Measurements from ENCODE around the gene LDLR.

Gene LDLR

DNA sequence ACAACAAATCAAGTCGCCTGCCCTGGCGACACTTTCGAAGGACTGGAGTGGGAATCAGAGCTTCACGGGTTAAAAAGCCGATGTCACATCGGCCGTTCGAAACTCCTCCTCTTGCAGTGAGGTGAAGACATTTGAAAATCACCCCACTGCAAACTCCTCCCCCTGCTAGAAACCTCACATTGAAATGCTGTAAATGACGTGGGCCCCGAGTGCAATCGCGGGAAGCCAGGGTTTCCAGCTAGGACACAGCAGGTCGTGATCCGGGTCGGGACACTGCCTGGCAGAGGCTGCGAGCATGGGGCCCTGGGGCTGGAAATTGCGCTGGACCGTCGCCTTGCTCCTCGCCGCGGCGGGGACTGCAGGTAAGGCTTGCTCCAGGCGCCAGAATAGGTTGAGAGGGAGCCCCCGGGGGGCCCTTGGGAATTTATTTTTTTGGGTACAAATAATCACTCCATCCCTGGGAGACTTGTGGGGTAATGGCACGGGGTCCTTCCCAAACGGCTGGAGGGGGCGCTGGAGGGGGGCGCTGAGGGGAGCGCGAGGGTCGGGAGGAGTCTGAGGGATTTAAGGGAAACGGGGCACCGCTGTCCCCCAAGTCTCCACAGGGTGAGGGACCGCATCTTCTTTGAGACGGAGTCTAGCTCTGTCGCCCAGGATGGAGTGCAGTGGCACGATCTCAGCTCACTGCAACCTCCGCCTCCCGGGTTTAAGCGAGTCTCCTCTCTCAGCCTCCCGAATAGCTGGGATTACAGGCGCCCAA, at the start of gene LDLR:
Gene LDLR (plus strand): TSS at position 210 of the 760 bp plus-strand sequence. CDS start 86 bp downstream, at position 296.
- peak; percentile 88 to 94 for DNase-seq

DNA sequence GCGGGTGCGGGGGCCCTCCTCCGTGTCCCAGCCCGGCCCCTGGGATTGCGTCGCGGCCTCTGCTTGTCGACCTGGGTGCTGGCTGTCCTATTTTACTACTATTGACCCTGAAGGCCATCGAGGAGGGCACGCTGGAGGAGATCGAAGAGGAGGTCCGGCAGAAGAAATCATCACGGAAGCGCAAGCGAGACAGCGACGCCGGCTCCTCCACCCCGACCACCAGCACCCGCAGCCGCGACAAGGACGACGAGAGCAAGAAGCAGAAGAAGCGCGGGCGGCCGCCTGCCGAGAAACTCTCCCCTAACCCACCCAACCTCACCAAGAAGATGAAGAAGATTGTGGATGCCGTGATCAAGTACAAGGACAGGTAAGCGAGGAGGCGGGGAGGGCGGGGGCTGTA, 48.1 kb upstream of the LDLR start:
- DNase-seq, result no peak

DNA sequence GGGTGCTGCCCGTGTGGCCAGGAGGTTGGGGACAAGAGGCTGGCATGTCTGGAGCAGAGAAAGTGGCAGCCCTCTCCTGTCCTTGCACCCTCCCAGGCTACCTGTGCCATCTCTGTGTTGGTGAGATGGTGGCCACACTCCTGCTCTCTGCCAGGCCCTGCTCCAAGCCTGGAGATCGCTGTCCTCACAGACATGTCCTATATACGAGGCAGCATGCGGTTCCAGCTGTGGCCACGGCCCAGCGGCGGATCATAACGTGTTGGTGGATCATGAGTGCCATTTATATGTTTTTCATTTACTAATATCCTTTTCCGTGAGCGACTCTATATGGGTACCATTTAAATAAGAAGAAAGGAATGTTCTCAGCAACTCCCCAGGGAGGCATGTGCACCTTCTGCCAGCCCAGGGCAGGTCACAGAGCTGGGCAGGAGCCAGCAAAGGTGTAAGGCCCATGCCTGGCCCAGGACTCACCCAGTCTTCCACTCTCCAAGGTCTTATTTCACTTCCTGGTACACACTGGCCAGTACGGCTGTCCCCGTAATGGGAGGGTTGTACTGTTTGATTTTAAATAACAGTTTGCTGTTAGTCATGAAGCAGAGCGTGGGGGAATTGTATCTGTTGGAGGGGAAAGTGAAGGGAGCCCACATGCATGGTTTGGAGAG, 47.2 kb upstream of the LDLR start:
- no peak for DNase-seq

DNA sequence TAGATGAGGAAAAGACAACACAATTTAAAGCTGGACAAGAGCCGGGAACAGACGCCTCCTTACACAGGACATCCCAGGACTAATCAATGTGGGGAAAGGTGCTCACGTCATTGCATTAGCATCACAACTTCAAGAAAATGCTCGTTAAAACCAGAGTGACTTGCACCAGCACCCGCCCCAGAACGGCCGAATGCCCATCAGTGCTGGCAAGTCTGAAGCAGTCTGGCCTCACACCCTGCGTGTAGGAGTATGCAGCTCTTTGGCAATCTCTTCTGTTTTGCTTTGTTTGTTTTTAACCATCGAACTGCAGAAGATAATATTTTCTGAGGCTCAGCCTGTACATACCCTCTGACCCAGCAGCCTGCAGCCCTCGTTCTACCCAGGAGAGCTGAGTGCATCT, 44.8 kb upstream of the LDLR start:
- no peak for DNase-seq

DNA sequence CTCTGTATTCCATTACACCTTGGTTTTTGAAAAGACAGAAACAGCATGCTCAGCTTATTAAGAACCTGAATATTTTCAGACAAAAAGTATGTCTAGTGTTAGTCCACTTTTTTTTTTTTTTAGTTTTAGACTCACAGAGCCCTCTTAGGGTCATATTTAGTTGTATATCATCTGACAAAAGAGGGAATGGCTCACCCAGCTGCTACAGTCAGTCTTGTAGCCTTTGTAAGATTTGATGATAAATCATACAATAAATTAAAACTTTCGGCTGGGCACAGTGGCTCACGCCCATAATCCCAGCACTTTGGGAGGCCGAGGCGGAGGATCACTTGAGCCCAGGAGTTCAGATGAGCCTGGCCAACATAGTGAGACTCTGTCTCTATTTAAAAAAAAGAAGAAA, 43.7 kb upstream of the LDLR start:
- DNase-seq, result no peak

DNA sequence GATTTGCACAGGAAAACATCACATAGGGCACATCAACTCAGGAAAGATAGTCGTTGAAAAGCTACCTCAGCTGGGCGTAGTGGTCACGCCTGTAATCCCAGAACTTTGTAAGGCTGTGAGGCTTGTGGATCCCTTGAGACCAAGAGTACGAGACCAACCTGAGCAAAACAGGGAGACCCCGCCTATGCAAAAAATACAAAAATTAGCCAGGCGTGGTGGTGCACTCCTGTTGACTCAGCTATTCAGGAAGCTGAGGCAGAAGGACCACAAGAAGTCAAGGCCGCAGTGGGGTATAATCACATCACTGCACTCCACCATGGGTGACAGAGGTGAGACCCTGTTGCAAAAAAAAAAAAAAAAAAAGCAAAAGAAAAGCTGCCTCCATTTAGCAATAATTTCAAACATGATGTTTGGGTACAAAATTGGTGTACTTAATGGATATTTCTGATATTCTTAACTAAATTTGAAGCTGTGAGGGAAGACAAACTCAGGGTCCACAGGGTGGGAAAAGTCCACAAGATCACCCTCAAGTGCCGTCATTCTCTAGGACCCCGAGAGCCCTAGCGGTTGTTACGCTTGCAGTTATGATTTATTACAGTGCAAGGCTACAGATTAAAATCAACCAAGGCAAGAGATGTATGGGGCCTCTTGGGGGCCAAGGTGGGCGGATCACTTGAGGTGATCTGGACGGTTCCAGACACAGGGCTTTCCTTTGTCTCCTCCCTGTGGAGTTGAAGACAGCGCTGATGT, 42.5 kb upstream of the LDLR start:
- no peak for DNase-seq

DNA sequence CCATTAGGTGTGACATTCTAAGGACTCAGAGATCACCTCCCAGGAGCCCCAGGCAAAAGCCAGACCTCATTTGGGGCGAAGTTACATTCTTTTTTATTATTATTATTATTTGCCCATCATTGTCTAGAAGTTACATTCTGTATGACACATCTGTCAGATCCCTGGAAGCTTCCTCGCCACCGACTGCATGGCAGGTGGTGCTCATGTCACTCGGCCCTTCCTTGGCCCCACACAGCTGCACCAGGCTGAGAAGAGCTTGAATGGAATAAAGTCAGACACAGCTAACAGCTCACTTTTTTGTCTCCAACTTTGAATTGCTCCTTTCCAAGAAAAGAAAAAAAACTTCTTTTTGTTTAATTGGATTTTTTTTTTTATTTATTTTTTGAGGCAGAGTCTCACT, 41.4 kb upstream of the LDLR start:
- DNase-seq, result no peak

DNA sequence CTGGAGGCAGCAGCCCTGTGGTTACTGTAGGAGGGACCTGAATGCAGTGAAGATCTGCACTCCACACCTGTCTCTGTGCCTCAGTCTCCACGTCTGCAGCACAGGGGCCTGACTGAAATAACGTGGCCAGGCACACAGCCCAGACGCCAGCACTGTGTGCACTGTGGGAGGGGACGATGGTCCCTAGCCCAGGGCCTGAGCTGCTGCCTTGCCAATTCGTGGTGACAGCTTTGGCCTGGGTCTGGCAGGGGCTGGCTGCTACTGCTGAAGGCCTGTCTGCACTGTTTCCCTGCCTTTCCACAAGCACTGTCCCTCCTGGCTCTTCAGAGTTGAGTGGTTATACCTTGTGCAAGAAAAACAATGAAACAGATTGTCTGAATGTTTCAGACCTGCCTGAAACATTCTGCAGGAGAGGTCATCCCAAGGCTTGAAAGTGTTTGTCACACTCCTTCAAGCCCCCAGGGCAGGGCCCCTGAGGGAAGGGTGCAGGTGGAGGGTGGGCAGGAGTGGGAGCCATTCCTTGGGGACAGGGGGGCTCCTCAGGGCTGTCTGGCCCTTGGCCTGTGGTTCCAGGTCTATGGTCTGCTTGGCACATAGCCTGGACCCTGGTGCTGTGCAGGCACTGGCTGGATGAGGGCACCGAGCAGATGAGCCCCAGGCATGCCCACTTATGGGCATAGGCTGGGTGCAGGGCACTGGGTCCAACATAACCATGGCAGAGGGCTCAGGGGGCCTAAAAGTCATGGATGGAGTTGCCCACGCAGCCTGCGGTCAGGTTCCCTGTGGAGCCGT, 38.7 kb upstream of the LDLR start:
- DNase-seq, result no peak

DNA sequence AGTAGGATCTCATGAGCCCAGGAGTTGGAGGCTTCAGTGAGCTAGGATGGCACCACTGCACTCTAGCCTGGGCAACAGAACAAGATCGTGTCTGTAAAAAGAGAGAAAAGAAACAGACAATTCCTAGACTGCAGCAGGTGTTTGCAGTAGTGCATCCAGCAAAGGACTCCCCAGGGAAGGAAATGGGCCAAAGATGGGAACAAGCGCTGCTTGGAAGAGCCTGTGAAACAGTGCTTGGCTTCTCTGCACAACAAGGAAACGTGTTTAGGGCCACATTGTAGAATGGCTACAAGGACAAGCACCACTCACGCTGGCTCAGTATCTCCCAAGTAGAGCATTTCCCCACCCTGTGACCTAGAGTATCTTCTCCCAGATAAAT, 35.5 kb upstream of the LDLR start:
- no peak for DNase-seq

DNA sequence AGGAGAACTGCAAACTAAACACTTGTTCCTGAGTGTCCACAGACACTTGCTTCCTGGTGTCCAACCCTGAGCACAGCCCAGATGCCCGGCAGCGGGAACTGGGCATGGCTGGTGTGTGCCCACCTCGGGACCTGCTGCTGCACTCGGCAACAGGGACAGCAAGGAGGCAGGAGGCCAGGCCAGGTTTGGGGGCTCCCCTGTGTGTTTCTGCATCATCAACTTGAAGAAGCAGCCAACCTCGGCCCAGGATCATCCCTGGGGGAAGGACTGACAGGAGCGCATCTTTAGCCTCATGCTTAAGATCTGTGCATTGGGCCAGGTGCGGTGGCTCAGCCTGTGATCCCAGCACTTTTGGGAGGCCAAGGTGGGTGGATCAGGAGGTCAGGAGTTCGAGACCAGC, 35.1 kb upstream of the LDLR start:
- DNase-seq, result no peak

DNA sequence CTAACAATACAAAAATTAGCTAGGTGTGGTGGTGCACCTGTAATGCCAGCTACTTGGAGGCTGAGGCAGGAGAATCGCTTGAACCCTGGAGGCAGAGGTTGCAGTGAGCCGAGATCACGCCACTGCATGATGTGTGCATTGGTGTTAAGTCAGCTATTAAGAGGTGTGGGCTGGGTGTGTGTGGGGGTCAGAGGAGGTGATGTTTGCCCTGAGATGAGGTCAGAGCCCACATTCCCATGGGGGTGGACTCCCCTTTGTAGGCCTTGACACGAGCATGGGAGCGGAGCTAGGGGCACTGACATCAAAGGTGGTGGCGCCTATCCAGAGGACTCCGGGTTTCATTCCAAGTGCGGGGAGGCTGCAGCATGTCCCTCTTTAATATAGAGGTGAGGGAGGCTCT, 34.6 kb upstream of the LDLR start:
- no peak for DNase-seq

DNA sequence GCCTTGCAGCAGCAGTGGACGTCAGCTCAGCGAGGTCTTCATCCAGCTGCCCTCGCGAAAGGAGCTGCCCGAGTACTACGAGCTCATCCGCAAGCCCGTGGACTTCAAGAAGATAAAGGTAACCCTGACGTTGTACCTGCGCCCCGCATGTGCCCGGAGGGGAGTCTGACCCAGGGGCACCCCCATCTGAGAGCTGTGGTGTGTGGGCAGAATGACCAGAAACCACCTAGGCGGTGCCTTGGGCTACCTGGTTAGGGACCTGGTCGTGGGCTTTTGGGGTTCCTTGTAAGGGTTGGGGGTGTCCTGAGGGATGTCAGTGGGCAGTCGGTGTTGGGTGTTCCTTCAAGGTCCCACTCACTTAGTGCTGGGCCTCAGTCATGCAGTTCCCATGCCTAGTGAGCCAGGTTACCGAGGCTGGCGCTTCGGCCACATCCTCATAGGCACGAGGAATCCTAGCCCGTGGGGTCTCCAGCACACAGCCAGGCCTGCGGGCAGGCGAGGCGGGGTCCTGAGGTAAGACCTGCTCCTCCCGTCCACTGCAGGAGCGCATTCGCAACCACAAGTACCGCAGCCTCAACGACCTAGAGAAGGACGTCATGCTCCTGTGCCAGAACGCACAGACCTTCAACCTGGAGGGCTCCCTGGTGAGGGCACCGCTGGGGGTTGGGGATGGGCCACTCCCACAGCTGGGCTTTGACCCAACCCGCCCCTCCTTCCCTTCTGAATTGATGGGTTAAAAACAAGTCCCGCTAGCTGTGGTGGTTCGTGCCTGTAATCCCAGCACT, 30.8 kb upstream of the LDLR start:
- no peak for DNase-seq

DNA sequence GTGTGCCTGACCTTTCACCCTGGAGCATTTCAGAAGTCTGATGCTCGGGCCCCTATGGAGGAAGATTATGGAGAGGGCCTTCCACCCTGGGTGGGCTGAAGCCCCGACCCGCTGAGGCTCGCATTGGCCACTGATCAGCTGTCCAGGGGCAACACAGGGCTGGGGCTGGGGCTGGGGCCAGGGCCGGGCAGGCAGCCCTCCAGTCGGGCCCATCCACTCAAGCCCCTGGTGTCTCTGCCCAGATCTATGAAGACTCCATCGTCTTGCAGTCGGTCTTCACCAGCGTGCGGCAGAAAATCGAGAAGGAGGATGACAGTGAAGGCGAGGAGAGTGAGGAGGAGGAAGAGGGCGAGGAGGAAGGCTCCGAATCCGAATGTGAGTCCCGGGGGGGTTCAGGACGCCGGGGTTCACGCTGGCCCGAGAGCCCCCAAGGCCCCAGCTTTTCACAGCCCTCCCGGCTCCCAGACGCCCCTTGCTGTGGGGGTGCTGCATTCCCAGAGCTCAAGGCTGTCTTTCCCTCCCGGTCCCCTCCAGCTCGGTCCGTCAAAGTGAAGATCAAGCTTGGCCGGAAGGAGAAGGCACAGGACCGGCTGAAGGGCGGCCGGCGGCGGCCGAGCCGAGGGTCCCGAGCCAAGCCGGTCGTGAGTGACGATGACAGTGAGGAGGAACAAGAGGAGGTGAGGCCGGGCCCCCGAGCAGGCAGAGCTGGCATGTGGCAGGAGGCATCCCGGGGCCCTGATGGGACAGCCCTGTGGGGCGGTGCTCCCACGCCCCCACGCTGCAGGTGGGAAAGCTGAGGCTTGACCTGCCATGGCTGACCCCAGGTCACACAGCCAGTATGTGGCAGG, 29.5 kb upstream of the LDLR start:
- no peak for DNase-seq

DNA sequence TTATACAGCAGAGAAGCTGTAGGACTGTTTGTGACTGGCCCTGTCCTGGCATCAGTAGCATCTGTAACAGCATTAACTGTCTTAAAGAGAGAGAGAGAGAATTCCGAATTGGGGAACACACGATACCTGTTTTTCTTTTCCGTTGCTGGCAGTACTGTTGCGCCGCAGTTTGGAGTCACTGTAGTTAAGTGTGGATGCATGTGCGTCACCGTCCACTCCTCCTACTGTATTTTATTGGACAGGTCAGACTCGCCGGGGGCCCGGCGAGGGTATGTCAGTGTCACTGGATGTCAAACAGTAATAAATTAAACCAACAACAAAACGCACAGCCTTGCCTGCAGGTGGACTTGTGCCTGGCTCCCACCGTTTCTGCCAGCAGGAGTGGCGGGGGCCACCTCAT, 27.3 kb upstream of the LDLR start:
- no peak for DNase-seq

DNA sequence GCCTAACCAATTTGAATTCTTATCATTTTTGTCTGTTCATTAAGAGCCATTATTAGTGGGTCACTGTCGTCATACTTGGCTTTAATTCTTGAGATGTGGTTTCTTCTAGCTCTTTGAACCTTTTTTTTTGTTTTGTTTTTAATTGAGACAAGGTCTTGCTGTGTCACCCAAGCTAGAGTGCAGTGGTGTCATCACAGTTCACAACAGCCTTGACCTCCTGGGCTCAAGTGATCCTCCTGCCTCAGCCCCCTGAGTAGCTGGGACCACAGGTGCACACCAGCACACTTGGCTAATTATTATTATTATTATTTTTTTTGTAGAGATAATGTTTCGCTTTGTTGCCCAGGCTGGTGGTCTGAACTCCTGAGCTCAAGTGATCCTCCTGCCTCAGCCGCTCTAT, 25.8 kb upstream of the LDLR start:
- DNase-seq, result no peak

DNA sequence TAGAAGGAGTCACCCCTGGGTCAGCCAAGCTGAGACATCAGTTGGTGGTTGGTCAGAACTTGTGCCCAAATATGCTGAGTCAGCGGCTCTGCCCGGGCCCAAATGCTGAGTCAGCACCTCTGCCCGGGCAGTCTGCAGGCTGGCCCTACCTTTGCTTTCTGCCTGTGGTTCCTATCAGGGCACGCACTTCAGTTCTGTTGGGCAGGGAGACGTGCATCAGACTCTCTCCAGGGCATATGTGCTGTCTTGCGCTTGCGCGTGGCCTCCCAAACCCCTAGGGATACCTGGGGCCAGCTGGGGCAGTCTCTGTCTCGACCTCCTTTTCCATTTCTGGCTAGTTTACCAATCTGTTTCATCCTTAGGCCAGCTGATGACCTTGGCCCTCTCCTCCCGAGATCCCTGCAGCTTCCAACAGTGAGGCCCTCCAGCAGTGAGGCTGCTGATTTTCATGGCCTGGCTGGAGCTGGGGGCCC, 24.4 kb upstream of the LDLR start:
- no peak for DNase-seq

DNA sequence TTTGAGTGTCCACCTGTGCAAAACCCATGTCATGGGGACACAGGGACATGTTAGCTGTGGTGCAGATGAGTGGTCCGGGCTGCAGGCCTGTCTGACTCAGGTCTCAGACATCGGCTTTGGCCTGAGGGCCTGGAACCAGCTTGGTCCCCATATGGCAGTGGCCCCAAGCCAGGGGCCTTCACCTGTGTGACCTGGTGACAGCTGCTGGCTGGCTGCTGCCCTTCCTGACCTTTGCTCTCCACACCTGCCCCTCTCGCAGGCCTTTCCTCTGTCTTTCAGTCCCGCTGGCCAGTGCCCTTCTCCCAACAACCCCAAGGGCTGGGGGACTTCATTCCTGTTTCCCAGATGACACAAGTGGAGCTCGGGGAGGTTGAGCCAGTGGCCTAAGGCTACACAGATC, 22.9 kb upstream of the LDLR start:
- DNase-seq, result no peak

DNA sequence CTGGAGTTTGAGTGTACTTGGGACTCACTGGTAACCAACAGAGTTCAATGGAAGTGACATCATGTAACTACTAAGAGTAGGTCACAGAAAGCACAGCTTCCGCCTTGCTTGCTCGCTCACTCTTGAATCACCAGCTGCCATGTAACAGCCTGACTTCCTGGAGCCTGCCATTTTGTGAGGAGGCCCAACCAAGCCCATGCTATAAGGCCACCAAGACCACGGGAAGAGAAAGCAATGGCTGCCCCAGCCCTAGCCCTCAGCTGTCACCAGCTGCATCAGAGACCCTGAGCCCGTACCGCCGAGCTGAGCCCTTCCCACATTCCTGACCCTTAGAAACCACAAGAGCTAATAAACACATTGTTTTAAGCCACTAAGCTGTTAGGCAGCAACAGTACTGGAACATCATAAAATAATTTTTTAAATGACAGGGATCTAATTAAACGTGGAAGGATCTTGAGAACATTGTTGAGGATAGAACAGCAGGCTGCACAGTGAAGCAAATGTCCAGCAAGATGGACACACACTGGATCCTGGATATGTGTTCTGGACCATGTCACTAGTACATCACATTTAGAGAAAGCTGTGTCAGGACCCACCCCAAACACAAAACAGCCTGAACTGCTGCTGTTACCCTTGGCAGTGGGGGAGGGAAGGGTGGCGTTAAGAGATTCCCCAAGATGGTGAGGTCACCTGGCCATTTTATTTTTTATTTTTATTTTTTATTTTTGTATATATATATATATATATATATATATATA, 21.7 kb upstream of the LDLR start:
- DNase-seq, result no peak

DNA sequence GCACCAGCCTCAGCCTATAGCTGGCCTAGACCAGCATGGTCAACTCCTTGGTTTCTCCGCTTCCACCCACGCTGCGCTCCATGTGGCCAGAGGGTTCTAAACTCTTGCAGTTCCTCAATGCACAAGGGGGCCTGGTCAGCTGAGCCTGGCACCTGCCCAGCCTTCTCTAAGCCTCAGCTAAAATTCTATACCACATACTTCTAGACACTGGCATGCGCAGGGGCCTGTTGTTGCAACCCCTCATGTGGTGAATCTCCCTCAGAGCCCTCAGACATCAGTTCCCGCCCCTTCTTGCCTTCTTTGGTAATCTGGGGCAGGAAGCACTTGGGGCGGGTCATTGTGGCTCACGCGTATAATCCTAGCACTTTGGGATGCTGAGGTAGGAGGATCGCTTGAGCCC, 19.7 kb upstream of the LDLR start:
- DNase-seq, result no peak

DNA sequence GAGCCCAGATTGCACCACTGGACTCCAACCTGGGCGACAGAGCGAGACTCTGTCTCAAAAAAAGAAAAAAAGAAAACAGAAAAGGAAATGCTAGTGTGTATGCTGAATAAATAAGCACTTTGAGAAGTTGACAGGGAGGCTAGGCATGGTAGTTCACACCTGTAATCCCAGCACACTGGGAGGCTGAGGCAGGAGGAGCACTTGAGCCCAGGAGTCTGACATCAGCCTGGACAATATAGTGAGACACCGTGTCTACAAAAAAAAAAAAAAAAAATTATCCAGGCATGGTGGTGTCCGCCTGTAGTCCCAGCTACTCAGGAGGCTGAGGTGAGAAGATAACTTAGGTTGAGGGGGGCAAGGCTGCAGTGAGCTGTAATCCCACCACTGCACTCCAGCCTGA, 19.1 kb upstream of the LDLR start:
- no peak for DNase-seq

DNA sequence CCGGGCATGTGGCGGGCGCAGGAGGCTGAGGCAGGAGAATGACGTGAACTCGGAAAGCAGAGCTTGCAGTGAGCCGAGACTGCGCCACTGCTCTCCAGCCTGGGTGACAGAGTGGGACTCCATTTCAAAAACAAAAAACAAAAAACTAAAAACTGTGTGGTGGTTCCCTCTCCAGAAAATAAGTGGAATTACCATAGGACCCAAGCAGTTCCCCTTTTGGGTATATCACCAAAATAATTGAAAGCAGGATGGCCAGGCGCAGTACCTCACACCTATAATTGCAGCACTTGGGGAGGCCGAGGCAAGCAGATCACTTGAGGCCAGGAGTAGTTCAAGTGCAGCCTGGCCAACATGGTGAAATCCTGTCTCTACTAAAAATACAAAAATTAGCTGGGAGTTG, 15.7 kb upstream of the LDLR start:
- DNase-seq, result no peak

All from NCI-H2081 (cell line).